HUES64 (cell line): ENCODE data around the gene TFDP1.
A peak's percentile ranks its signal among the peaks of the same experiment; 100 is the strongest.

ENCODE experiments used
- H3K27ac ChIP-seq: 2 replicates; pipeline ENCODE4 v1.7.0; 2013; ENCODE audit warnings: low read depth, low read length, inconsistent platforms
- H3K27me3 ChIP-seq: 2 replicates; pipeline ENCODE4 v1.6.1; 2013; ENCODE audit warnings: mild to moderate bottlenecking, low read length; ENCODE audit not compliant: insufficient read depth
- H3K36me3 ChIP-seq: 2 replicates; pipeline ENCODE4 v1.6.1; 2013; ENCODE audit warnings: mild to moderate bottlenecking, low read length; ENCODE audit not compliant: insufficient read depth
- H3K4me1 ChIP-seq: 2 replicates; pipeline ENCODE4 v1.6.1; 2013; ENCODE audit warnings: mild to moderate bottlenecking, low read length, moderate library complexity; ENCODE audit not compliant: insufficient read depth
- H3K4me3 ChIP-seq: 2 replicates; pipeline ENCODE4 v1.5.1; 2013; ENCODE audit warnings: mild to moderate bottlenecking, low read length, moderate library complexity
- H3K9ac ChIP-seq: 2 replicates; pipeline ENCODE4 v1.6.1; 2013; ENCODE audit warnings: mild to moderate bottlenecking, low read depth, low read length
- H3K9me3 ChIP-seq: 2 replicates; pipeline ENCODE4 v1.6.1; 2013; ENCODE audit warnings: low read depth, low read length; ENCODE audit not compliant: insufficient read depth
- WGBS: fragments of 150-250, 120-280 bp; methylation state at CpG from one replicate; pipeline ENCODE4 v1.1.7; 2013; ENCODE audit warnings: missing lambda C conversion rate; 5-methylcytosine and 5-hydroxymethylcytosine counted together

TFDP1 gene

DNA sequence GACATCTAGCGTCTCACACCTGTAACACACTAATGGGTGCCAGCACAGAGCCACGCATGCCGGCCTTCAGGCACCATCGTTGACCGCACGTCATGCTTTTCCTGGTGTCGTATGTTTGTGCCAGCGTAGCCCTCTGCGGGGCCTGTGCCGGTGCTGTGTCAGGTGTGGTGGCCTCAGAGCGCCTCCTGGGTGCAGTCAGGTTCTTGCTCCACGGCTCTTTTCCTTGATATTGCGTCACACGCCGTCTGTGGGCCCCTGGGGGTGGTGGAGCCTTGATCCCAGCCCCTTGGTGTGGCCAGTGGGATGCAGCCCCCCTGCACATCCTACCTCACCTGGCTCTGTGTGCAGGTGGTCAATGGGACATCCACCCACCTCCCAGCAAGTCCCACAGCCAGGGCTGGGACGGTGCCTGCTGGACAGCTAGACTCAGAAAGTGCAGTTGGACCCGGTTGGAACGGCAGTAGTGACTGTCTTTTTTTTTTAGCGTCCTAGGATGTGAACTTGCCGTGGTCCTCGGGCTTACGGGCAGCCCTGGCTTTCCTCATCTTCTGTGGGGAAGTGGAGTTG, 24.5 kb downstream of the TFDP1 start:
- 96% methylated on average over 22 of the region's 22 CpGs for WGBS
- H3K36me3 ChIP-seq: peaks cover 40% of the 10 kb centered on the region
- H3K9ac ChIP-seq: no peak overlapping the region
- no peaks in the 10 kb centered on the region for H3K9me3 ChIP-seq
- no peak overlapping the region for H3K27ac ChIP-seq
- H3K4me3 ChIP-seq: no peak overlapping the region
- no peaks in the 10 kb centered on the region for H3K4me1 ChIP-seq
- no peaks in the 10 kb centered on the region for H3K27me3 ChIP-seq

DNA sequence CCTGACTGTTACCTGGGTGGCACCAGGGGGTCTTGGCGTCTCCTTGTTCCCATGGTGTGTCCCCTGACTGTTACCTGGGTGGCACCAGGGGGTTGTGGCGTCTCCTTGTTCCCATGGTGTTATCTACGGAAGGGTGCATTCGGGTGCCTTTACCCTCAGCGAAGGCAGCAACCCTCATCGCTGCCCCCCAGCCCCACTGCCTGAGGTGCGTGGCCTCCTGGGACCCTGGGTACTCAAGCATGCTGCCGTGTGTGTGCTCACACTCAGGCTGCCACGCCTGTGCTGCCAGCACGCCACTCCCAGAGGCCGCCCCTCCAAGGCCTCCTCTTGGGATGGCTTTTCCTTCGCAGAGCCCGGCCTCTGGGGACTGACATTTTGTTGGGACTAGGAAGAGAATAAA, 25.1 kb downstream of the TFDP1 start:
- WGBS: 95% methylated on average over 13 of the region's 13 CpGs
- H3K4me3 ChIP-seq: no peak overlapping the region
- no peaks in the 10 kb centered on the region for H3K4me1 ChIP-seq
- no peak overlapping the region for H3K9ac ChIP-seq
- H3K9me3 ChIP-seq: no peaks in the 10 kb centered on the region
- H3K27me3 ChIP-seq: no peaks in the 10 kb centered on the region
- H3K27ac ChIP-seq: no peak overlapping the region
- peaks cover 40% of the 10 kb centered on the region for H3K36me3 ChIP-seq

DNA sequence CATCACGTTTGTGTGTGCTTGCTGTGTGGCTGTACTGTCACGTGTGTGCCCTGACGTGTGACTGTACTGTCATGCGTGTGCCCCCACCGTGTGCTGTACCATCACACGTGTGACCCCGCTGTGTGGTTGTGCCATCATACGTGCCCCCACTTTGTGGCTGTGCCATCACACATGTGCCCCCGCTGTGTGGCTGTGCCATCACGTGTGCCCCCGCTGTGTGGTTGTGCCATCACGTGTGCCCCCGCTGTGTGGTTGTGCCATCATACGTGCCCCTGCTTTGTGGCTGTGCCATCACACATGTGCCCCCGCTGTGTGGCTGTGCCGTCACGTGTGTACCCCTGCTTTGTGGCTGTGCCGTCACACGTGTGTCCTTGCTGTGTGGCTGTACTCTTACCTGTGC, 25.7 kb downstream of the TFDP1 start:
- Histone ChIP-seq H3K27me3 (no peaks in the 10 kb centered on the region), H3K27ac (no peak overlapping the region), H3K4me3 (no peak overlapping the region), H3K36me3 (peaks cover 45% of the 10 kb centered on the region), H3K9ac (no peak overlapping the region), H3K9me3 (no peaks in the 10 kb centered on the region), H3K4me1 (no peaks in the 10 kb centered on the region)
- WGBS: 97% methylated on average over 19 of the region's 19 CpGs

DNA sequence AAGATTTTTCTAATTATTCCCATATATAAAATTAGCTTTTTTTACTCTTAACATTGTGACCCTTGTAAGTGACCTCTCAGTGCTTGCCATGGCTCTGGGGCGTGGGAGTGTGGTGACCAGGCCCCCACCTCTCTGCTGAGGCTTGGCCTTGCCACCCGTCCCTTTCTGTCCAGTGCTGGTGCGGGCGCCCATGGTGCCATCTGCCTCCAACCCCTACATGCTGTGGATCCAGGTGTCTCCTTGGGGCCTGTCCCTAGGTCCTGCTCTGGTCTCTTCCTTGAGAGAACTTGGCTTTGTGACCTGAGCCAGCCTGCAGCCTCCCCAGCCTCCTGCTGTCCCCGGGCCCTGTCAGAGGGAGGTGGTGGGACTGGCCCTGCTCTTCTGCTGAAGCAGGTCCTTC, 27.4 kb downstream of the TFDP1 start:
- Histone ChIP-seq H3K4me1 (peaks cover 9% of the 10 kb centered on the region; the same call in 1 of the 2 replicates), H3K27ac (no peak overlapping the region)
- 94% methylated on average over 5 of the region's 5 CpGs for WGBS

DNA sequence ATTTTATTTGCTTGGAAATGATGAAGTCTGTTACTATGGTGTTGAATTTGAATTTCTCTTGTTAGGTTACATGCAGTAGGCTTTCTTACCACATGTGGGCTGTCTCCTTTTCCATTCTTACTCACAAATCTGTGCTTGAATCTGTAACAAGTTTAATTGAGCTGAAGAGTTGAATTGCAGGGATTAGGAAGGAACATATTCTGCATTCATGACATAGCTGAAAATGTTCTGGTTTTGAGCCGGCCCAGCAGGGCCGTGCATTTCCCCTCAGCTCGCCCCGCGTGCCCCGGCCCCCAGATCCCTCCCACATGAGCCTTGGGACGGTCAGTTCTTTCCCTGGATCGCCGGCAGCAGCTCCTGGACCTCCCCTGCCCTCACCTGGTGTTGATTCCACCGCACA, 28.1 kb downstream of the TFDP1 start:
- WGBS: 95% methylated on average over 10 of the region's 10 CpGs
- Histone ChIP-seq H3K4me3 (no peak overlapping the region), H3K9ac (no peak overlapping the region), H3K4me1 (peaks cover 9% of the 10 kb centered on the region; the same call in 1 of the 2 replicates), H3K9me3 (no peaks in the 10 kb centered on the region), H3K36me3 (peaks cover 34% of the 10 kb centered on the region), H3K27ac (no peak overlapping the region), H3K27me3 (no peaks in the 10 kb centered on the region)

More for the DNA sequence above, 27.4 kb downstream of the TFDP1 start:
- Histone ChIP-seq H3K9me3 (no peaks in the 10 kb centered on the region), H3K9ac (no peak overlapping the region), H3K36me3 (peaks cover 34% of the 10 kb centered on the region), H3K4me3 (no peak overlapping the region), H3K27me3 (no peaks in the 10 kb centered on the region)

DNA sequence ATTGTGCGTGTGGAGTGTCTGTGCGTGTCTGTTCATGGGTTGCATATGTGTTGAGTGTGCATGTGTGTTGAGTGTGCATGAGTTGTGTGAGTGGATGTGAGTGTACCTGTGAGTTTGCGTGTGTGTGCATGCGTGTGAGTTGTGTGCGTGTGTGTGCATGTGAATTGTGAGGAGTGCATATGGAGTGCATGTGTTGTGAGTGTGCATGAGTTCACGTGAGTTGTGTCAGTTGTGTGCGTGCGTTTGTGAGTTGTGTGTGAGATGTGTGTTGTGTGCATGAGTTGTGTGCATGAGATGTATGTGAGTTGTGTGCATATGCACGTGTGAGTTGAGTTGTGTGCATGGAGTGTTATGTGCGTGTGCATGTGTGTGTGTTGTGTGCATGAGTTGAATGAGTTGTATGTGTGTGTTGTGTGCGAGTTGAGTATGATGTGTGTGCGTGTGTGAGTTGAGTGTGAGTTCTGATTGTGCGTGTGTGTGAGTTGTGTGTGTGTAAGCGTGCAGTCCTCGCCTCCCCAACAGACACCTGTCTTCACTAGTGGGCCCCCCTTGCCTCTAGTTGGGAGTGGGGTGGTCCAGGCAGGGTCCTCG, 29.3 kb downstream of the TFDP1 start:
- H3K27ac ChIP-seq: no peak overlapping the region
- no peak overlapping the region for H3K4me3 ChIP-seq
- H3K4me1 ChIP-seq: peaks cover 9% of the 10 kb centered on the region; the same call in 1 of the 2 replicates
- no peaks in the 10 kb centered on the region for H3K9me3 ChIP-seq
- 95% methylated on average over 15 of the region's 16 CpGs for WGBS
- H3K27me3 ChIP-seq: no peaks in the 10 kb centered on the region
- H3K36me3 ChIP-seq: peaks cover 35% of the 10 kb centered on the region
- H3K9ac ChIP-seq: no peak overlapping the region

DNA sequence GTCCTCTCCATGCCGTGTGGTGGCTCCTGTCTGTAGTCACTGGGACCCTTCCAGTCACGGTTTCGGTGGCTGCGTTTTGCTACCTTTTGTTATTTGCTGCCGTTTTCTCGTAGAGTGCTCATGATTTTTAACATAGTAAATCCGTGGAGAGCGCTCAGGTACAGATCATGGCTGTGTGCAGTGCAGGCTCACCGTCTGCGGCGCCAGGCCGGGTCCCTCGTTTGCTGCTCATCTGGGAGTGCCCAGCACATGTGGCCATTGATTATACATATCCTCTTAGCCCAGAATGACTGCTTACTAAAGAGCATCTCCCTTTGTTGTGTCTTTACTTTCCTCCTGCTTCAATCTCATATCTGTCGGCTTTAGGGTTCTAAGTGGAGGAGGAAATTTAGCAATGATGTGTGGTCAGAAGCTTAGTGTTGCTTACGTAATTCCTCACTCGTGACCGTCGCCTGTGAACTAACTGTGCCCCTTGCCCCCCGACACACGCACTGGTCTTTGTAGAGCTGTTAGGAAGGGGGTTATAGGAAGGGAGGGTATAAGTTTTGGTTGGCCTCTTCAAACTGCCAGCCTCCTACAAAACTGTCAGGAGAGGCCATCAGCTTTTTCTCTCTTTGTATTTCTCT, 31.8 kb downstream of the TFDP1 start:
- Histone ChIP-seq H3K4me1 (peaks cover 9% of the 10 kb centered on the region; the same call in 1 of the 2 replicates), H3K36me3 (peaks cover 28% of the 10 kb centered on the region), H3K4me3 (no peak overlapping the region), H3K9ac (peak overlapping the region; percentile 54; the same call in 1 of the 2 replicates), H3K27ac (peak overlapping the region; percentile 71), H3K27me3 (no peaks in the 10 kb centered on the region), H3K9me3 (no peaks in the 10 kb centered on the region)
- 93% methylated on average over 20 of the region's 20 CpGs for WGBS

DNA sequence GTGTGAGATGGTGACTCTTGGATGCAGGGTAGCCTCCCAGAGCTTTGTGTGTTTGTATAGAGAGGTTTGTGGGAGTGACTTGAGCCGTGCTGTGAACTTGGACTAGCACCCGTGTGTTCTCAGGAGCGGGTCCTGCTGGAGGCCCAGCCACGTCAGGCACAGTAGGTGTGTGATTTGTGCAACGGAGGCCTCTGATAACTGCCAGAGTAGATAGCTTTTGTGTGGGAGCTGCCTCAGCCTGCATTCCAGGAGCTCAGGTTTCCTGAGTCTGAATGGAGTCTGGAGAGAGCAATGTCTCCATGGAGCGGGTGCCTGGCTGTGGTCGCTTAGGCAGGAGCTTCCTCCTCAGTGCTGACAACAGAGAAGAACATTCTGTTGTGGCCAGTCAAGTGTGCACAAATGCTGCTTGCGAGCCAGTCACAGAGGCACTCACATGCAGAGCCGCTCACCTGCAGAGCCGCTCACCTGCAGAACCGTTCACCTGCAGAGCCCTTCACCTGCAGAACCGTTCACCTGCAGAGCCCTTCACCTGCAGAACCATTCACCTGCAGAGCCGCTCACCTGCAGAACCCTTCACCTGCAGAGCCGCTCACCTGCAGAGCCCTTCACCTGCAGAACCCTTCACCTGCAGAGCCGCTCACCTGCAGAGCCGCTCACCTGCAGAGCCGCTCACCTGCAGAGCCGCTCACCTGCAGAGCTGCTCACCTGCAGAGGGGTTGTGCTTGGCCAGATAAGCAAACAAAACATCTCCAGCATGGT, 32.6 kb downstream of the TFDP1 start:
- no peak overlapping the region for H3K4me3 ChIP-seq
- 79% methylated on average over 18 of the region's 18 CpGs for WGBS
- peak overlapping the region; percentile 71 for H3K27ac ChIP-seq
- H3K27me3 ChIP-seq: no peaks in the 10 kb centered on the region
- H3K36me3 ChIP-seq: peaks cover 20% of the 10 kb centered on the region
- H3K9me3 ChIP-seq: no peaks in the 10 kb centered on the region
- H3K9ac ChIP-seq: peak overlapping the region; percentile 54; the same call in 1 of the 2 replicates
- peaks cover 9% of the 10 kb centered on the region; the same call in 1 of the 2 replicates for H3K4me1 ChIP-seq

DNA sequence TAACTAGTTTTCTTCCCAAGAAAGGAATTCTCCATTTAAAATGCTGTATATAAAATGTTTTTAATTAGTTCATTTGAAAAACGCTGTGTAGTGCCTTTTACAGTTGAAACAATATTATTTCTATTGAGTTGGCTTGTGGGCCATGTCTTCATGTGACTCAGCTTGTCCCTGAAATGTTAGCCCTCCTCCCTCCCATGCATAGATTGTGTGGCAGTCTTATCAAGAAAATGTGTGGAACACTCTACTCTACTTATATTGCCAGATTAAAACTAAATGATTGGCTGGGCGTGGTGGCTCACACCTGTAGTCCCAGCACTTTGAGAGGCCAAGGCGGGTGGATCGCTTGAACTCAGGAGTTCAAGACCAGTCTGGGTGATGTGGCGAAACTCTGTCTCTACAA, 33.4 kb downstream of the TFDP1 start:
- H3K4me3 ChIP-seq: no peak overlapping the region
- peaks cover 21% of the 10 kb centered on the region for H3K36me3 ChIP-seq
- no peak overlapping the region for H3K9ac ChIP-seq
- WGBS: 94% methylated on average over 5 of the region's 5 CpGs
- peaks cover 9% of the 10 kb centered on the region; the same call in 1 of the 2 replicates for H3K4me1 ChIP-seq
- no peaks in the 10 kb centered on the region for H3K9me3 ChIP-seq
- H3K27me3 ChIP-seq: no peaks in the 10 kb centered on the region
- no peak overlapping the region for H3K27ac ChIP-seq

DNA sequence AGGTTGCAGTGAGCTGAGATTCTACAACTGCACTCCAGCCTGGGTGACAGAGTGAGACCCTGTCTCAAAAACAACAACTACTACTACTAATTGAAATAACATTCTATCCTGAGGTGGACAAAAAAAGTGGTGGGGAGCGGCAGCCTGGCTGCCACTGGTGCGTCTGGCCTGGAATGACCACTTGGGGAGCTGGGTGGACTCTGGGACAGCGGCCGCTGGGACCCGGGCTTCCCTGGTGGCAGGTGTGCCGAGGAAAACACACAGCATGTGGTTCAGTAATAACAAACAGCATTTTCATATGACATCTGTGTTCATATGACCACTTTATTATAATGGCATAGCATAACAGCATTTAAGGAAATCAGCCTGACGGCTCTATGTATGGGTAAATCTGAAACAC, 33.9 kb downstream of the TFDP1 start:
- no peak overlapping the region for H3K27ac ChIP-seq
- no peak overlapping the region for H3K9ac ChIP-seq
- H3K4me3 ChIP-seq: no peak overlapping the region
- no peaks in the 10 kb centered on the region for H3K27me3 ChIP-seq
- H3K36me3 ChIP-seq: peaks cover 26% of the 10 kb centered on the region
- H3K9me3 ChIP-seq: no peaks in the 10 kb centered on the region
- H3K4me1 ChIP-seq: peaks cover 9% of the 10 kb centered on the region; the same call in 1 of the 2 replicates
- 92% methylated on average over 7 of the region's 7 CpGs for WGBS
